ENCODE data around the gene ZFAND6.

DNA sequence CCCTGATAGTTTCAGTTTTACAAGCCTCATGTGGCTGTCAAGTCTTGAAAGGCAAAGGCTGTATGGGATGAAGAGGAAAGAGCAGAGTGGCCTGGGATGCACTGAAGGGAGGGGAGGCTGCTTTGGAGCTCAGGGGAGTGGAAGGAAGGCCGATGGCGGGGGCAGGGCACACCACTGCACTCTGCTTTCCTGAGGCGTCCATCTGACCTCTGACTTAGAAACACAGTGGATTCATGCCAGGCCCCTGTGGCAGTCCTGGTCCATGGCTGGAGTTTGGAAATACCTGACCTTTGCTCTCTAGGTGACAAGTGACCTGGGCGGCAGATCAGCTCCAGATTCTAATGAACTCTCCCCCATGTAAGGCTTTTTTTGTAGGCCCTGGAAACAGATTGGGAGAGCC lies 112.3 kb downstream of the ZFAND6 start:
- no peak for TF ChIP-seq POLR2A (IDR thresholded peaks at IDR 0.05)
- no peak for TF ChIP-seq CTCF (IDR thresholded peaks at IDR 0.05)
